OCI-LY1 (cell line): ENCODE data around the gene BLM.

ENCODE experiments used
- CTCF ChIP-seq: fragments of 200-600 bp; sonication (generic), shearing (Covaris generic); IDR thresholded peaks from 2 replicates; pipeline ENCODE4 v1.5.1; 2017; ENCODE audit warnings: mild to moderate bottlenecking, antibody characterized with exemption, low read length, moderate library complexity, mixed read lengths
- EZH2 ChIP-seq: fragments of 200-600 bp; sonication (generic), shearing (Covaris generic); IDR thresholded peaks from 2 replicates; pipeline ENCODE4 v1.8.0; 2017; ENCODE audit warnings: borderline replicate concordance, mixed run types, mild to moderate bottlenecking, antibody characterized with exemption, low read length, moderate library complexity, mixed read lengths

GRCh38 chr15:90787881-90788280 lies 70.7 kb downstream of the BLM start:
- TF ChIP-seq CTCF (no peak), EZH2 (no peak)
